ENCODE results near the gene TJP3.

Gene TJP3

GRCh38 chr19:3781603-3782002 lies 73.4 kb downstream of the TJP3 start:
- no peak for TF ChIP-seq EP300 (IDR thresholded peaks at IDR 0.05; ENCODE audit: borderline replicate concordance)
- TF ChIP-seq CREB1 (IDR thresholded peaks at IDR 0.05; ENCODE audit: low read depth), result no peak
- no peak for TF ChIP-seq FOXM1 (IDR thresholded peaks at IDR 0.05; ENCODE audit: borderline replicate concordance, low read depth)
- no peak for TF ChIP-seq RAD21 (IDR thresholded peaks at IDR 0.05; ENCODE audit: low read depth)
- TF ChIP-seq REST (IDR thresholded peaks at IDR 0.05; ENCODE audit: low read depth), result no peak
- TF ChIP-seq TAF1 (IDR thresholded peaks at IDR 0.05; ENCODE audit: low read depth), result no peak
- no peak for TF ChIP-seq TCF12 (IDR thresholded peaks at IDR 0.05; ENCODE audit: low read depth)
- TF ChIP-seq USF1 (IDR thresholded peaks at IDR 0.05), result no peak
- TF ChIP-seq EGR1 (IDR thresholded peaks at IDR 0.05), result no peak
- no peak for TF ChIP-seq NFIC (IDR thresholded peaks at IDR 0.05)

GRCh38 chr19:3782330-3782729 lies 74.1 kb downstream of the TJP3 start:
- no peak for TF ChIP-seq TEAD4 (IDR thresholded peaks at IDR 0.05)

- TF ChIP-seq YY1 (IDR thresholded peaks at IDR 0.05; ENCODE audit: low read depth), result no peak
- no peak for TF ChIP-seq REST (IDR thresholded peaks at IDR 0.05; ENCODE audit: low read depth)
- no peak for TF ChIP-seq CEBPB (IDR thresholded peaks at IDR 0.05)
- TF ChIP-seq CREB1 (IDR thresholded peaks at IDR 0.05; ENCODE audit: low read depth), result no peak
- TF ChIP-seq NFIC (IDR thresholded peaks at IDR 0.05), result no peak
- no peak for TF ChIP-seq EGR1 (IDR thresholded peaks at IDR 0.05)
- no peak for TF ChIP-seq TEAD4 (IDR thresholded peaks at IDR 0.05)
- no peak for TF ChIP-seq RAD21 (IDR thresholded peaks at IDR 0.05; ENCODE audit: low read depth)
- no peak for TF ChIP-seq ZBTB7A (IDR thresholded peaks at IDR 0.05; ENCODE audit: low read depth)
- TF ChIP-seq TCF12 (IDR thresholded peaks at IDR 0.05; ENCODE audit: low read depth), result no peak
- TF ChIP-seq FOXM1 (IDR thresholded peaks at IDR 0.05; ENCODE audit: borderline replicate concordance, low read depth), result no peak
- TF ChIP-seq MAX (IDR thresholded peaks at IDR 0.05), result no peak
These were observed 74.7 kb downstream of the TJP3 start for GRCh38 chr19:3782903-3783302.

GRCh38 chr19:3783660-3784584 lies 75.7 kb downstream of the TJP3 start:
- TF ChIP-seq RAD21 (IDR thresholded peaks at IDR 0.05; ENCODE audit: low read depth) (peak; percentile 46), EGR1 (IDR thresholded peaks at IDR 0.05) (no peak)

- TF ChIP-seq MAX (IDR thresholded peaks at IDR 0.05) (no peak), TEAD4 (IDR thresholded peaks at IDR 0.05) (no peak), ZBTB7A (IDR thresholded peaks at IDR 0.05; ENCODE audit: low read depth) (no peak)
These were observed 76.6 kb downstream of the TJP3 start for GRCh38 chr19:3784607-3785450.

GRCh38 chr19:3785451-3785937 lies 77.3 kb downstream of the TJP3 start:
- TF ChIP-seq TCF12 (IDR thresholded peaks at IDR 0.05; ENCODE audit: low read depth) (peak; percentile 16; the same call in 1 of the 2 replicates), MAX (IDR thresholded peaks at IDR 0.05) (peak; percentile 79), EGR1 (IDR thresholded peaks at IDR 0.05) (no peak)
